ENCODE data around the gene ASXL1. TPM values are rescaled to one million over a fixed set of nuclear protein-coding genes. Genes with fewer than 3 reads are reported as not detected.
"Not testable (repeated sequence)": the region's sequence is repeated elsewhere in the genome, so short reads cannot be mapped to it uniquely, and the experiment has no call there.

ASXL1 gene
- total RNA-seq, 2 experiments from 2014 or later = 129 to 141 TPM

DNA sequence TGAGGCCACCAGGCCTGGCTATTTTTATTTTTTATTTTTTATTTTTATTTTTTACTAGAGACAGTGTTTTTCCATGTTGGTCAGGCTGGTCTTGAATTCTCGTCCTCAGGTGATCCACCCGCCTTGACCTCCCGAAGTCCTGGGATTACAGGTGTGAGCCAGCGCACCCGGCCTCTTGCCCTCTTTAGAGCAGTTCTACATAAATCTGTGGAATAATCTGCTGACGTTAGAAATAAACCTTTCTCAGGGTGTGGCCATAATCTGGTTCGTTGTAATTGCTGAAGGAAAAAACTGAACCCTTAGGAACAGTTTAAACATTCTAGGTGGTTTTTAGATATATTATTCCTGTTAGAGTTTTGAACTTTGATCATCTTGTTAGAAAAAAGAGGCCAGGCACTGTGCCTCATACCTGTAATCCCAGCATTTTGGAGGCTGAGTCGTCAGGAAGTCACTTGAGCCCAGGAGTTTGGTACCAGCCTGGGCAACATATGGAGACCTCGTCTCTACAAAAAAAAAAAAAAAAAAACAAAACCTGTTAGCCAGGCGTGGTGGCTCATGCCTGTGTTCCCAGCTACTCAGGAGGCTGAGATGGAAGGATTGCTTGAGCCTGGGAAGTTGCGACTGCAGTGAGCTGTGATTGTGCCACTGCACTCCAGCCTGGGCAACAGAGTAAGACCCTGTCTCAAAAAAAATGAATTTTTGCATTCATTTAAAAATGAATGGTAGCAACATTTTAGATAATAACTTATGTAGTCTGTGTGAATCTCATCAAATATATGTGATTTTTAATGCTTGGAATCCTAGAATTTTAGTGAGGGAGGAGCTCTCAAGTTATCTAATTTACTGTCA is 24.2 kb downstream of the ASXL1 start:
- Mint-ChIP-seq H3K4me3 (no peak overlapping the region), H3K9me3 (ENCODE audit: low read depth) (no peaks in the 10 kb centered on the region), H3K27me3 (no peaks in the 10 kb centered on the region), H3K4me1 (peaks cover 41% of the 10 kb centered on the region), H3K36me3 (ENCODE audit: low read depth) (peaks cover 43% of the 10 kb centered on the region), H3K27ac (no peak overlapping the region)
- DNase-seq = no peak
- ChIA-PET POLR2A (no interaction called here), CTCF (interaction anchor here (0.6 kb wide), 2 partner anchors 14 to 73 kb away, joined by 3 read pairs; no protein-coding TSS in a partner anchor)
- ATAC-seq = no peak
- intact Hi-C loops (cut with DNase I, micrococcal nuclease) = no loop called here

DNA sequence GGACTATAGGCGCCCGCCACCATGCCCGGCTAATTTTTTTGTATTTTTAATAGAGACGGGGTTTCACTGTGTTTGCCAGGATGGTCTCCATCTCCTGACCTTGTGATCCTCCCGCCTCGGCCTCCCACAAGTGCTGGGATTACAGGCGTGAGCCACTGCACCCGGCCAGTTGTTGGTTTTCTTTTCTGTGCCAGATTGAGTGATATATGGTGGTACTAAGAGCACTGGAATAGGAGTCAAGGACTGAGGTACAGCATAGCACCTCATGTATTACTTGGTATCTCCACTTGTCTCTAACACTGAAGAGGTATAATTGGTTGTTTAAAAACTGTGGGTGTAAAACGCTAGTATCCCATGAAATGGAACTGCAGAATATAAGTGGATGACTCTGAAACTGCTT is 25.3 kb downstream of the ASXL1 start:
- peaks cover 46% of the 10 kb centered on the region for H3K4me1 Mint-ChIP-seq
- H3K27me3 Mint-ChIP-seq; H3K4me3 Mint-ChIP-seq; intact Hi-C loops (cut with DNase I, micrococcal nuclease); CTCF ChIA-PET; H3K9me3 Mint-ChIP-seq (ENCODE audit: low read depth); ATAC-seq; DNase-seq: not testable (repeated sequence)
- H3K27ac Mint-ChIP-seq = peak overlapping the region; percentile 64
- peaks cover 38% of the 10 kb centered on the region for H3K36me3 Mint-ChIP-seq (ENCODE audit: low read depth)
- POLR2A ChIA-PET = interaction anchor here (0.9 kb wide), 1 partner anchor 10 kb away, joined by 3 read pairs; no protein-coding TSS in a partner anchor

DNA sequence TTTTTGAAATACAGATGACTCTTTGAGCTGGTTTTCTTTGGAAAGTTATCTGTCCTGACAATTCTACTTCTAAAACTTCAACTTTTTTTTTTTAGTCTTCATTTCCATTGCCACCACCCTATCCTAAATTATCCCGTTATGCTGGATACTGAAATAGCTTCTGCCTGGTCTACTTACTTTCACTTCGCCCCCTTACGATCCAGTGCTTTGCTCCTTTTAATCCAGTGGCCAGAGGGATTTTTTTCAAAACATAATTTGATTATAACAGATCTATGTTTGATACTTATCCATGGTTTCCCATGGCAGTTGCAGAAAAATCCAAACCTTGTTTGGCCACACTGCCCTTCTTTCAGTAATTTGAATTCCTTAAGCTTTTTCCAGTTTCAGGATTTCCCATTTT is 27.4 kb downstream of the ASXL1 start:
- ChIA-PET POLR2A (interaction anchor here (0.6 to 0.9 kb wide), 3 partner anchors 15 to 41 kb away, joined by 3 to 9 read pairs (median 3); partner anchors contain the start of gene ASXL1), CTCF (interaction anchor here (0.5 to 1.2 kb wide), 5 partner anchors 15 to 912 kb away, joined by 3 read pairs; no protein-coding TSS in a partner anchor)
- intact Hi-C loops (cut with DNase I, micrococcal nuclease) = no loop called here
- Mint-ChIP-seq H3K4me1 (peaks cover 55% of the 10 kb centered on the region), H3K4me3 (no peak overlapping the region), H3K9me3 (ENCODE audit: low read depth) (no peaks in the 10 kb centered on the region), H3K27me3 (no peaks in the 10 kb centered on the region), H3K27ac (no peak overlapping the region), H3K36me3 (ENCODE audit: low read depth) (peaks cover 38% of the 10 kb centered on the region)
- no peak for DNase-seq
- no peak for ATAC-seq

DNA sequence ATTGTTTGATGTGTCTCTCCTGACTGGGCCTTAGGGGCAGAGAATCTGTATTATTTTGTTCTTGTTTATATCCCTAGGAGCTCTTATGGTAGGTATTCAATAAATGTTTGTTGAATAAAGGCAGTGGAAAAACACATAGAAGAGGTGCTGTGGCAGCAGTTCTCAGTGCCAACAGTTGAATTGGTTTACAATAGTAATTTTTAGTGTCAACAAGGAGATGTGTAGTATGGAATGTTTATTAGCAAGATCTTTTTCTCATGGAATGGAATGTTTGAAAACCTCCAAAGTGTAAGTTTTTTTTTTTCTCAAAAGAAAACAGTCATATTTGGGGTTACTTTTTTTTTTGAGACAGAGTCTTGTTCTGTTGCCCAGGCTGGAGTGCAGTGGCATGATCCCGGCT is 28.0 kb downstream of the ASXL1 start:
- H3K4me3 Mint-ChIP-seq = no peak overlapping the region
- no peak for DNase-seq
- peaks cover 59% of the 10 kb centered on the region for H3K4me1 Mint-ChIP-seq
- no peaks in the 10 kb centered on the region for H3K9me3 Mint-ChIP-seq (ENCODE audit: low read depth)
- CTCF ChIA-PET = interaction anchor here (0.6 to 1.2 kb wide), 2 partner anchors 16 to 48 kb away, joined by 3 read pairs; no protein-coding TSS in a partner anchor
- H3K27ac Mint-ChIP-seq = peak overlapping the region; percentile 23
- no peaks in the 10 kb centered on the region for H3K27me3 Mint-ChIP-seq
- POLR2A ChIA-PET = no interaction called here
- ATAC-seq = no peak
- peaks cover 40% of the 10 kb centered on the region for H3K36me3 Mint-ChIP-seq (ENCODE audit: low read depth)
- intact Hi-C loops (cut with DNase I, micrococcal nuclease) = loop anchor here in 1 of 2 experiments (2.0 kb wide), 1 partner anchor 19 kb away; no protein-coding TSS in a partner anchor

DNA sequence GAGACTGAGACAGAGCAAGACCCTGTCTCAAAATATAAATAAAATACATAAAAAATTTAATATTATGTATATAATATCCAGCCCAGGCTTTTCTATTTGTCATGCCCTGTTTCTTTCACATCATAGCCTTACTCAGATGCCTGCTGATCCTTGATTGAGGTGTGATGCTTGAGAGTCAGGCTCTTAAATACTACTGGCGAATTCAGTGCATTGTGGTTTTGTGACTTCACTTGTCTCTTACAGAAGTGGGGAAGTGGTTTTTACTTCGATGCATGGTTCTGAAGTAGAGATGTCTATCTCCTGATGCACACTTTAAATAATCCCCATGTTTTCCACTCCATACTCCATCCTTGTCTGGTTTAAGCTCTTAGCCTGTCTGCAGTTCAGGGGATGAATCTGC is 29.1 kb downstream of the ASXL1 start:
- Mint-ChIP-seq H3K4me1 (peaks cover 63% of the 10 kb centered on the region), H3K27ac (peak overlapping the region; percentile 67), H3K9me3 (ENCODE audit: low read depth) (no peaks in the 10 kb centered on the region), H3K27me3 (no peaks in the 10 kb centered on the region), H3K4me3 (no peak overlapping the region), H3K36me3 (ENCODE audit: low read depth) (peaks cover 46% of the 10 kb centered on the region)
- ChIA-PET CTCF (interaction anchor here (0.6 kb wide), 1 partner anchor 28 kb away, joined by 3 read pairs; no protein-coding TSS in a partner anchor), POLR2A (interaction anchor here (0.5 to 0.7 kb wide), 3 partner anchors 14 to 54 kb away, joined by 3 read pairs; no protein-coding TSS in a partner anchor)
- intact Hi-C loops (cut with DNase I, micrococcal nuclease) = loop anchor here in 1 of 2 experiments (2.0 kb wide), 1 partner anchor 20 kb away; no protein-coding TSS in a partner anchor
- ATAC-seq (peak; percentile 98), DNase-seq (peak; percentile 42)

DNA sequence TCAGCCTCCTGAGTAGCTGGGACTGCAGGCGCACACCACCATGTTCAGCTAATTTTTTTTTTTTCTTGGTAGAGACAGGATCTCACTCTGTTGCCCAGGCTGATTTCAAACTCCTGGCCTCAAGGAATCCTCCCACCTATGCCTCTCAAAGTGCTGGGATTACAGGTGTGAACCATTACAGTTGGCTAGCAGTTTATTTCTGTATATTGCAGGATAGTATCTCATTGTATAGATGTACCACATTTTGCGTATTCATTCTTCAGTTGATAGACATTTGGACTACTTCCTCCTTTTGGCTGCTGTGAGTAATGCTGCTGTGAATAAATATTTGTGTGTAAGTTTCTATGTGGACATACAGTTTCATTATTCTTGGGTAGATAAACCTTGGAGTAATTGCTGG is 32.9 kb downstream of the ASXL1 start:
- POLR2A ChIA-PET = interaction anchor here (0.7 kb wide), 1 partner anchor 21 kb away, joined by 9 read pairs; no protein-coding TSS in a partner anchor
- Mint-ChIP-seq H3K4me1 (peaks cover 50% of the 10 kb centered on the region), H3K9me3 (ENCODE audit: low read depth) (peaks cover 10% of the 10 kb centered on the region), H3K4me3 (no peak overlapping the region), H3K36me3 (ENCODE audit: low read depth) (peaks cover 61% of the 10 kb centered on the region), H3K27me3 (no peaks in the 10 kb centered on the region), H3K27ac (no peak overlapping the region)
- no peak for DNase-seq
- intact Hi-C loops (cut with DNase I, micrococcal nuclease) = no loop called here
- no peak for ATAC-seq
- CTCF ChIA-PET = interaction anchor here (0.7 to 1.0 kb wide), 2 partner anchors 13 to 107 kb away, joined by 3 read pairs; no protein-coding TSS in a partner anchor

DNA sequence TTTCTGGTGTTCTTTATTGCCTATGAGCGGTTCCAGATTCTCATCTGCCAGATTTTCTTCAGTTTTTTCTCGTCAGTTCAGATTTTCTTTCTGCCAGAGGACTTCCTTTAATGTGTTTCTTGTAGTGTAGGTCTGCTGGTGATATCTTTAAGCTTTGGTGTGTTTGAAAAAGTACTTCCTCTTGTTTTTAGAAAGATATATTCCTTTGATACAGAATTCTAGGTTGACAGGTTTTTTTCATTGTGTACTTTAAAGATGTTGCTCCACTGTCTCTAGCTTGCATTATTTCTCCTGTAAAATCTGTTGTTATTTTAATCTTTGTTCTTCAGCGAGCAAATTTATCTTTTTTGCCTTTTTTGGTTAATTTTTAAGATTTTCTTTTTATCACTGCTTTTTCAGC is 36.9 kb downstream of the ASXL1 start:
- Mint-ChIP-seq H3K27me3 (no peaks in the 10 kb centered on the region), H3K36me3 (ENCODE audit: low read depth) (peaks cover 63% of the 10 kb centered on the region), H3K4me3 (no peak overlapping the region), H3K9me3 (ENCODE audit: low read depth) (peaks cover 12% of the 10 kb centered on the region), H3K4me1 (peaks cover 37% of the 10 kb centered on the region), H3K27ac (no peak overlapping the region)
- intact Hi-C loops (cut with DNase I, micrococcal nuclease) = no loop called here
- DNase-seq (no peak), ATAC-seq (no peak)
- CTCF ChIA-PET = interaction anchor here (0.6 to 1.5 kb wide), 2 partner anchors 13 to 59 kb away, joined by 3 to 4 read pairs; no protein-coding TSS in a partner anchor
- POLR2A ChIA-PET = no interaction called here

DNA sequence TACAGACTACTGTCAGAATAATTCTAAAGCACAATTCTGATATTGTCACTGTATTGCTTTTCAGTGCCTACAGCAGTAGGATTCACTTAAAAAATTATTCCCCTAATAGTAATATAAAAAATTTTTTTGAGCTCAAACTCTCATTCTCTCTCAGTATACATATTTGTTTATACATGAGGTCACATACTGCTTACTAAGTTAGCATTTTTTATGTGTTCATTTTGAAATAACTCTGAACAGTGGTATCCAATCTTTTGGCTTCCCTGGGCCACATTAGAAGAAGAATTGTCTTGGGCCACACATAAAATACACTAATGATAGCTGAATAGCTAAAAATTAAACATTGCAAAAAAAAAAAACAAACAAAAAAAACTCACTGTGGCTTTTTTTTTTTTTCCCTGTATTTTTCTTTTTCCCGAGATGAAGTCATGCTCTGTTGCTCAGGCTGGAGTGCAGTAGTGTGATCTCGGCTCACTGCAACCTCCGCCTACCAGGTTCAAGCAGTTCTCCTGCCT is 38.6 kb downstream of the ASXL1 start:
- Mint-ChIP-seq H3K9me3 (ENCODE audit: low read depth) (peaks cover 12% of the 10 kb centered on the region), H3K27me3 (no peaks in the 10 kb centered on the region), H3K36me3 (ENCODE audit: low read depth) (peaks cover 63% of the 10 kb centered on the region), H3K4me1 (peaks cover 40% of the 10 kb centered on the region), H3K4me3 (no peak overlapping the region), H3K27ac (no peak overlapping the region)
- ChIA-PET POLR2A (no interaction called here), CTCF (interaction anchor here (0.6 to 1.0 kb wide), 5 partner anchors 9 to 126 kb away, joined by 3 read pairs; no protein-coding TSS in a partner anchor)
- intact Hi-C loops (cut with DNase I, micrococcal nuclease) = no loop called here
- no peak for DNase-seq
- no peak for ATAC-seq

DNA sequence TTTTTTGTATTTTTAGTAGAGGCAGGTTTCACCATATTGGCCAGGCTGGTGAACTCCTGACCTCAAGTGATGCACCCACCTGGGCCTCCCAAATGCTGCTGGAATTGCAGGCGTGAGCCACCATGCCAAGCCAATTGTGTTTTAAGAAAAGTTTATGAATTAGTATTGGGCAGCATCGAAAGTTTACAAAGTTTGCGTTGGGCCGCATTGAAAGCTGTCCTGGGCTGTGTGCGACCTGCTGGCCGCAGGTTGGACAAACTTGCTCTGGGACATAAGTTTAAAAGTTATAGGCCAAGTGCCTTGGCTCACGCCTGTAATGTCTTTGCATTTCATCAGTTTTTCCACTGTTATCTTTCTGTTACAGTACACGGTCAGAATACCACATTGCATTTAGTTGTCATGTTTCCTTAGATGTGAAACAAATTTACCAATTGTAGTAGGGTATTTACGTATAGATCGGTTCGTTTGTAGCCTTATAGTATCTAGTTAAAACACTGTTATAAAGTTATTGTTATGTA is 39.5 kb downstream of the ASXL1 start:
- peak overlapping the region; percentile 58 for H3K27ac Mint-ChIP-seq
- peaks cover 12% of the 10 kb centered on the region for H3K9me3 Mint-ChIP-seq (ENCODE audit: low read depth)
- no peak for ATAC-seq
- intact Hi-C loops (cut with DNase I, micrococcal nuclease) = no loop called here
- CTCF ChIA-PET = no interaction called here
- DNase-seq = no peak
- POLR2A ChIA-PET = no interaction called here
- H3K4me3 Mint-ChIP-seq = no peak overlapping the region
- peaks cover 38% of the 10 kb centered on the region for H3K4me1 Mint-ChIP-seq
- H3K36me3 Mint-ChIP-seq (ENCODE audit: low read depth) = peaks cover 61% of the 10 kb centered on the region
- H3K27me3 Mint-ChIP-seq = no peaks in the 10 kb centered on the region

DNA sequence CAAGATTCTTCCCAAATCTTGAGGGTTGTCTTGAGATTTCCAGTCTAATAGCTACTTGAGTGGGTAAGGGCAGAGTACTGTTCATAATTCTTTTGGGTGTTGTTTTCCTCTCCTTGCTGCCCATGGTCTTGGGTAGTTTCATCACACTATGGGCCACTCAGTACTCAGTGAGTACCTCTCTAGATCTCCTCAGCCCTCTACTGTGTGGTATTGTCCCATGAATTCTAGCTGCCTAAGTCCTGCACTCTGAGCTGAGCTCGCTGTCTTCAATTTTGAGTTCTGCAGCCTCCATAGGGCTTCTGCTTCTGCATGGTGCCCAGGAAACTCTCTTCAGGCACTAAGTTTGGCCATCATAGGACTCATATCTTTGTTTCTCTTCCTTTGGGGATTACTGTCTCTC is 42.3 kb downstream of the ASXL1 start:
- H3K27ac Mint-ChIP-seq = no peak overlapping the region
- H3K4me1 Mint-ChIP-seq = peaks cover 41% of the 10 kb centered on the region
- H3K9me3 Mint-ChIP-seq (ENCODE audit: low read depth) = peaks cover 4% of the 10 kb centered on the region
- peaks cover 45% of the 10 kb centered on the region for H3K36me3 Mint-ChIP-seq (ENCODE audit: low read depth)
- POLR2A ChIA-PET = no interaction called here
- intact Hi-C loops (cut with DNase I, micrococcal nuclease) = no loop called here
- no peak overlapping the region for H3K4me3 Mint-ChIP-seq
- H3K27me3 Mint-ChIP-seq = no peaks in the 10 kb centered on the region
- ATAC-seq (no peak), DNase-seq (no peak)
- CTCF ChIA-PET = no interaction called here

DNA sequence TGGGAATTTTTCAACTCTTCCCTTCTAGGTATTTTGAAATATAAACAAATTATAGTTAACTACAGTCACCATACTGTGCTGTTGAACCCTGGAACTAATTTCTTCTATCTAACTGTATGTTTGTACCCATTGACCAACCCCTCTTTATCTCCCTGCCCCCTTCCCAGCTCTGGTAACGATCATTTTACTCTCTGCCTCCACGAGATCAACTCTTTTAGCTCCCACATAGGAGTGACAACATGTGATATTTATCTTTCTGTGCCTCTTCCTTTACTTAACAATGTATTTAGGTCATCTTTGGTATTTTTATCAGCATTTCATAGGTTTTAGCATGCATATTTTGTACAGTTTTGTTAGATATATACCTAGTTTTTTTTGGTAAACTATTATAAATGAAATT is 45.9 kb downstream of the ASXL1 start:
- ChIA-PET CTCF (interaction anchor here (0.6 kb wide), 1 partner anchor 158 kb away, joined by 3 read pairs; no protein-coding TSS in a partner anchor), POLR2A (no interaction called here)
- Mint-ChIP-seq H3K36me3 (ENCODE audit: low read depth) (peaks cover 46% of the 10 kb centered on the region), H3K4me3 (no peak overlapping the region), H3K27ac (no peak overlapping the region), H3K4me1 (peaks cover 58% of the 10 kb centered on the region), H3K9me3 (ENCODE audit: low read depth) (no peaks in the 10 kb centered on the region), H3K27me3 (no peaks in the 10 kb centered on the region)
- intact Hi-C loops (cut with DNase I, micrococcal nuclease) = no loop called here
- DNase-seq = no peak
- no peak for ATAC-seq
